HepG2 (cell line): Measurements from ENCODE around the gene HPS4. TPM values are rescaled to one million over a fixed set of nuclear protein-coding genes. Genes with fewer than 3 reads are reported as not detected.
A peak's percentile ranks its signal among the peaks of the same experiment; 100 is the strongest.

Experiments used
- ASH2L ChIP-seq: fragments of 300-600, 200-600 bp; sonication (generic); IDR thresholded peaks from 2 replicates; pipeline ENCODE4 v1.7.0; 2017; ENCODE audit warnings: low read depth, mild to moderate bottlenecking, moderate library complexity, mixed read lengths, low read length; ENCODE audit not compliant: insufficient read length
- ATF7 ChIP-seq, 2 experiments: fragments of 450-650 bp in 1 of 2; sonication (generic) in 1 of 2; formaldehyde crosslinking in 1 of 2; IDR thresholded peaks; 2 replicates each; pipeline versions ENCODE4 v1.4.0 to v1.6.1; 2016 to 2020; ENCODE audit warnings: antibody characterized with exemption in 1 of 2, mild to moderate bottlenecking in 1 of 2, missing genetic modification reagents in 1 of 2
- CBFB ChIP-seq: sonication (generic); formaldehyde crosslinking; IDR thresholded peaks from 2 replicates; pipeline ENCODE4 v1.4.0; 2020; ENCODE audit warnings: missing genetic modification reagents
- NBN ChIP-seq: fragments of 450-650 bp; conservative IDR thresholded peaks from 2 replicates; pipeline ENCODE4 v1.6.1; 2017
- NFE2L2 ChIP-seq: fragments of 150-350 bp; IDR thresholded peaks from 2 replicates; pipeline ENCODE4 v1.6.1; 2014; ENCODE audit warnings: low read length
- NR2C2 ChIP-seq: sonication (generic); formaldehyde crosslinking; IDR thresholded peaks from 2 replicates; pipeline ENCODE4 v1.4.0; 2020; ENCODE audit warnings: missing genetic modification reagents, mild to moderate bottlenecking, moderate library complexity, borderline replicate concordance
- PCBP1 ChIP-seq: fragments of 200-400 bp; formaldehyde crosslinking; IDR thresholded peaks from 2 replicates; pipeline ENCODE4 v1.6.1; 2017; ENCODE audit warnings: mild to moderate bottlenecking, low read depth, low read length, borderline replicate concordance
- PHB2 ChIP-seq: fragments of 450-650 bp; IDR thresholded peaks from 2 replicates; pipeline ENCODE4 v1.6.1; 2018; ENCODE audit not compliant: partially characterized antibody
- REL ChIP-seq: sonication (generic); formaldehyde crosslinking; conservative IDR thresholded peaks from 2 replicates; pipeline ENCODE4 v1.8.0; 2022; ENCODE audit warnings: mild to moderate bottlenecking, missing genetic modification reagents, moderate library complexity
- SMAD9 ChIP-seq: sonication (generic); formaldehyde crosslinking; IDR thresholded peaks from 2 replicates; pipeline ENCODE4 v1.5.1; 2020; ENCODE audit warnings: mild to moderate bottlenecking, missing genetic modification reagents
- SOX13 ChIP-seq, 3 experiments: fragments of 450-650 bp in 1 of 3; sonication (generic) in 1 of 3; formaldehyde crosslinking in 1 of 3; IDR thresholded peaks in 2 of 3; conservative IDR thresholded peaks in 1 of 3; 2 replicates each; pipeline versions ENCODE4 v1.5.0 to v1.6.1; 2016 to 2020; ENCODE audit warnings: antibody characterized with exemption in 1 of 3, mild to moderate bottlenecking in 1 of 3, missing compliant biosample characterization in 1 of 3, missing genetic modification reagents in 1 of 3, moderate library complexity in 1 of 3
- STAG1 ChIP-seq: sonication (generic); formaldehyde crosslinking; IDR thresholded peaks from 2 replicates; pipeline ENCODE4 v1.4.0; 2020; ENCODE audit warnings: missing genetic modification reagents
- THAP11 ChIP-seq: IDR thresholded peaks from 2 replicates; pipeline ENCODE4 v1.6.1; 2016; ENCODE audit warnings: missing biosample characterization, missing genetic modification reagents
- ZBTB2 ChIP-seq: sonication (generic); formaldehyde crosslinking; IDR thresholded peaks from 2 replicates; pipeline ENCODE4 v1.8.0; 2022; ENCODE audit warnings: low read depth, missing genetic modification reagents
- ZBTB3 ChIP-seq: sonication (generic); formaldehyde crosslinking; IDR thresholded peaks from 2 replicates; pipeline ENCODE4 v1.4.0; 2020; ENCODE audit warnings: low read depth, mild to moderate bottlenecking, moderate library complexity, missing genetic modification reagents, borderline replicate concordance
- ZFX ChIP-seq: sonication (generic); formaldehyde crosslinking; IDR thresholded peaks from 2 replicates; pipeline ENCODE4 v1.4.0; 2020; ENCODE audit warnings: mild to moderate bottlenecking, low read depth, missing genetic modification reagents, moderate library complexity
- ZMAT5 ChIP-seq: sonication (generic); formaldehyde crosslinking; IDR thresholded peaks from 2 replicates; pipeline ENCODE4 v1.5.0; 2020; ENCODE audit warnings: mild to moderate bottlenecking, low read depth, missing genetic modification reagents, borderline replicate concordance
- ZNF17 ChIP-seq: sonication (generic); formaldehyde crosslinking; IDR thresholded peaks from 2 replicates; pipeline ENCODE4 v1.5.0; 2020; ENCODE audit warnings: mild to moderate bottlenecking, missing genetic modification reagents
- ZNF260 ChIP-seq: sonication (generic); formaldehyde crosslinking; IDR thresholded peaks from 2 replicates; pipeline ENCODE4 v1.4.0; 2020; ENCODE audit warnings: missing genetic modification reagents, low read depth, mild to moderate bottlenecking, borderline replicate concordance
- ZNF430 ChIP-seq: sonication (generic); formaldehyde crosslinking; IDR thresholded peaks from 2 replicates; pipeline ENCODE4 v1.9.0; 2021; ENCODE audit warnings: mild to moderate bottlenecking, missing genetic modification reagents
- ZNF557 ChIP-seq: sonication (generic); formaldehyde crosslinking; IDR thresholded peaks from 2 replicates; pipeline ENCODE4 v1.4.0; 2020; ENCODE audit warnings: missing genetic modification reagents
- ZNF614 ChIP-seq: IDR thresholded peaks from 2 replicates; pipeline ENCODE4 v1.6.1; 2018; ENCODE audit warnings: missing biosample characterization, missing genetic modification reagents, inconsistent platforms, borderline replicate concordance
- ZNF629 ChIP-seq: sonication (generic); formaldehyde crosslinking; conservative IDR thresholded peaks from 2 replicates; pipeline ENCODE4 v1.5.0; 2020; ENCODE audit warnings: missing genetic modification reagents
- ZNF672 ChIP-seq: sonication (generic); formaldehyde crosslinking; IDR thresholded peaks from 2 replicates; pipeline ENCODE4 v1.8.1; 2022; ENCODE audit warnings: missing genetic modification reagents
- ZNF746 ChIP-seq: sonication (generic); formaldehyde crosslinking; IDR thresholded peaks from 2 replicates; pipeline ENCODE4 v1.8.0; 2022; ENCODE audit warnings: mild to moderate bottlenecking, missing genetic modification reagents
- ZNF878 ChIP-seq: sonication (generic); formaldehyde crosslinking; IDR thresholded peaks from 2 replicates; pipeline ENCODE4 v1.8.1; 2023; ENCODE audit warnings: mild to moderate bottlenecking, missing genetic modification reagents, moderate library complexity
- polyA plus RNA-seq, 8 experiments: library from polyadenylated mRNA; depleted of rRNA in 3 of 8; stranded (reverse) in 7 of 8; unstranded in 1 of 8; fragments of >200 nt; fragmentation: Illumina TruSeq in 4 of 8; extraction: Trizol in 4 of 8; gene quantifications; 2 replicates each; pipeline versions ENCODE4 v1.2.1 to v1.2.3, GENCODE V29; 2011 to 2016; ENCODE audit warnings: low read depth in 4 of 8, missing spikeins in 1 of 8, mixed read lengths in 1 of 8; ENCODE audit not compliant: insufficient read depth in 1 of 8
- total RNA-seq, 5 experiments: library from RNA; depleted of rRNA; stranded (reverse); fragments of >200 nt; fragmentation: Illumina TruSeq; extraction: Trizol; gene quantifications; 2 replicates each; pipeline ENCODE4 v1.2.3, GENCODE V29; 2016; ENCODE audit warnings: low read depth in 1 of 5
- TF ChIP-seq, protein P1 (sequence below): IDR thresholded peaks from 2 replicates; pipeline ENCODE4 v1.6.1; 2016; ENCODE audit warnings: mild to moderate bottlenecking, missing biosample characterization, missing genetic modification reagents

Gene HPS4
- total and polyA plus RNA-seq, 2 of the 13 experiments (the other 11 are each of a cell fraction or from before 2014, with no cell fraction given), result 27.4 to 34.0 TPM

DNA sequence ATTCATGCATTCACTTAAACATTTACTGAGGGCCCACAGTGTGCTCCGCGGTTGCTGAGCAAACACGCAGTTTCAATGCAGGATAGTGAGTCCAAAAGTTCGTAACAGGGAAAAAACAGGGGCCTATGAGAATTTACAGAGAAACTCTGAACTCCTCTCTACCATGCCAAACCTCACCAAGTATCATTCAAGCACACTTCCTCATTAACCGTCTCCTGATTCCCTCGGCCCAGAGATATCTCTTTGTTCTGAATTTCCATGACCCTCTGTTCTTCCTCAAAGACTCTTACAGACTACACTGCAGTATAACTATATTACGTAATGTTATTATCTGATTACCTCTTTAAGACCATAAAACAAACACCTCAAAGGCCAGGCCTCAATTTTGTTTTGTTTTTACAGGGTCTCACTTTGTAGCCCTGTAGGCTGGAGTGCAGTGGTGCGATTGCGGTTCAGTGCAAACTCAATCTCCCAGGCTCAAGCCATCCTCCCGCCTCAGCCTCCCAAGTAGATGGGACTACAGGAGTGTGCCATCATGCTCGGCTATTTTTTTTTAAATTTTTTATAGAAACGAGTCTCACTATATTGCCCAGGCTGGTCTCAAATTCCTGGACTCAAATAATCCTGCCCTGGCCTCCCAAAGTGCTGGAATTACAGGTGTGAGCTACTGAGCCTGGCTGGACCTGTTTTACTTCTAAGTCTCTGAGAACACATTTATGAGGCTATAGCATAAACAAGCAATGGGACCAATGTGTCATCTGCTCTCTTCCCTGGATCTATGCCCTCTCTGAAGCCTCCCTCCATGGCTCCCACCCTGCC lies 3.6 kb downstream of the HPS4 start (continued):
- TF ChIP-seq ATF7 (IDR thresholded peaks at IDR 0.05), result peak; percentile 77
- no peak for TF ChIP-seq ATF7 (CRISPR knock-in tag; IDR thresholded peaks at IDR 0.05)
- TF ChIP-seq ASH2L, result peak; percentile 85
- peak; percentile 22; the same call in 1 of the 2 replicates for TF ChIP-seq THAP11 (CRISPR knock-in tag)
- no peak for TF ChIP-seq NR2C2 (CRISPR knock-in tag)
- TF ChIP-seq NFE2L2, result no peak
- no peak for TF ChIP-seq REL (CRISPR knock-in tag)
- TF ChIP-seq ZNF878 (CRISPR knock-in tag), result no peak
- no peak for TF ChIP-seq ZNF614 (CRISPR knock-in tag)
- TF ChIP-seq ZNF746 (CRISPR knock-in tag), result no peak
- no peak for TF ChIP-seq ZNF557 (CRISPR knock-in tag)
- TF ChIP-seq, protein P1, sequence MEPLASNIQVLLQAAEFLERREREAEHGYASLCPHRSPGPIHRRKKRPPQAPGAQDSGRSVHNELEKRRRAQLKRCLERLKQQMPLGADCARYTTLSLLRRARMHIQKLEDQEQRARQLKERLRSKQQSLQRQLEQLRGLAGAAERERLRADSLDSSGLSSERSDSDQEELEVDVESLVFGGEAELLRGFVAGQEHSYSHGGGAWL (CRISPR knock-in tag), result no peak
- no peak for TF ChIP-seq ZBTB2
- no peak for TF ChIP-seq ZMAT5 (CRISPR knock-in tag)
- no peak for TF ChIP-seq CBFB (CRISPR knock-in tag)
- TF ChIP-seq ZNF672 (CRISPR knock-in tag), result no peak
- TF ChIP-seq SOX13 (IDR thresholded peaks at IDR 0.05), result no peak
- TF ChIP-seq SOX13 (CRISPR knock-in tag; conservative IDR thresholded peaks at IDR 0.05 in 1 of 2, IDR thresholded peaks at IDR 0.05 in 1 of 2), result peak in 1 of 2 experiments; percentile 34; a peak in 1 of 4 replicates
- TF ChIP-seq PHB2, result no peak
- peak; percentile 68 for TF ChIP-seq ZFX
- no peak for TF ChIP-seq NBN
- TF ChIP-seq ZNF17 (CRISPR knock-in tag), result no peak
- TF ChIP-seq ZNF629 (CRISPR knock-in tag), result no peak
- no peak for TF ChIP-seq STAG1 (CRISPR knock-in tag)
- no peak for TF ChIP-seq SMAD9 (CRISPR knock-in tag)
- TF ChIP-seq ZBTB3 (CRISPR knock-in tag), result no peak
- TF ChIP-seq ZNF260 (CRISPR knock-in tag), result no peak
- TF ChIP-seq ZNF430 (CRISPR knock-in tag), result peak; percentile 33; the same call in 1 of the 2 replicates
- no peak for TF ChIP-seq PCBP1
